Spinal cord (tissue), 10 donors: ENCODE results near the gene UCK2. TPM values are rescaled to one million over a fixed set of nuclear protein-coding genes. Genes with fewer than 3 reads are reported as not detected.

ENCODE experiments used
- DNase-seq, 6 donors: peaks; one replicate each; pipeline versions ENCODE4 v3.0.0 to v3.0.0-alpha.2; 2013 to 2015; ENCODE audit warnings: low spot score in 6 of 6, low read depth in 4 of 6
- H3K27ac ChIP-seq: one replicate; pipeline ENCODE4 v1.5.1; 2013; ENCODE audit warnings: low read depth, low read length, control low read depth
- H3K27me3 ChIP-seq: one replicate; pipeline ENCODE4 v1.6.1; 2013; ENCODE audit warnings: low read length; ENCODE audit not compliant: control insufficient read depth, insufficient read depth
- H3K36me3 ChIP-seq: one replicate; pipeline ENCODE4 v1.6.1; 2013; ENCODE audit warnings: low read length; ENCODE audit not compliant: control insufficient read depth, insufficient read depth
- H3K4me1 ChIP-seq: one replicate; pipeline ENCODE4 v1.6.1; 2013; ENCODE audit warnings: low read length; ENCODE audit not compliant: control insufficient read depth, insufficient read depth
- H3K4me3 ChIP-seq: one replicate; pipeline ENCODE4 v1.5.1; 2013; ENCODE audit warnings: low read depth, low read length, control low read depth
- H3K9me3 ChIP-seq: one replicate; pipeline ENCODE4 v1.6.1; 2013; ENCODE audit warnings: low read length; ENCODE audit not compliant: control insufficient read depth, insufficient read depth
- WGBS: methylation state at CpG from one replicate; pipeline ENCODE4 v1.1.5; 2013; ENCODE audit warnings: missing lambda C conversion rate; ENCODE audit not compliant: insufficient coverage; 5-methylcytosine and 5-hydroxymethylcytosine counted together
- polyA plus RNA-seq, 2 donors: library from polyadenylated mRNA; unstranded; fragments of 120-200 nt; gene quantifications; one replicate each; pipeline ENCODE4 v1.2.1, GENCODE V29; 2013; ENCODE audit not compliant: insufficient read length in 2 of 2
- total RNA-seq, 2 donors: library from RNA; depleted of rRNA in 1 of 2; stranded (reverse); fragments of 120-200 nt in 1 of 2; fragments of >200 nt in 1 of 2; gene quantifications; one replicate each; pipeline versions ENCODE4 v1.2.3 to v1.2.4, GENCODE V29; 2013 to 2014
- donor health status: healthy.

UCK2 gene
- total and polyA plus RNA-seq, 4 donors = 25.3 to 39.5 (median 27.3) TPM

DNA sequence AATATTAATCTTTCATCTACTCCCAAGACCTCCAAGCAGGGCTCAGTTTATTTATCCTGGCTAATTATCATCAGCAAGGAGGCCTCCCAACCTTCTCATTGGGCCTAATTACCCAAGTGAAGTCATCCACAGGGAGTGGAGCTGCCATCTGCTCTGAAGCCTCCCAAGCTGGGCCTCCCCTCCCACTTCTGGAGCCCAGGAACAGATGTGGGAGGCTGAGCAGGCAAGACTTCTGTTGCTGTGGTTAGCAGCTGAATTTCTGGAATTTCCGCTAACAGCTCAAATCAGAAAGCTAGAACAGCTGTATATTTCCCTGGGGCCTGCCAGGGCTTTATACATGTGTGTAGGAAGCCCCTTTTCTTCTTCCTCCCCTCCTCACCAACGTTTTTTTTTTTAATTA lies 127.5 kb downstream of the UCK2 start:
- peak in 1 of 6 donors; percentile 55 for DNase-seq
- no peaks in the 10 kb centered on the region for H3K36me3 ChIP-seq
- no peak overlapping the region for H3K4me3 ChIP-seq
- no peaks in the 10 kb centered on the region for H3K27me3 ChIP-seq
- H3K4me1 ChIP-seq = no peaks in the 10 kb centered on the region
- H3K27ac ChIP-seq = no peak overlapping the region
- H3K9me3 ChIP-seq = no peaks in the 10 kb centered on the region
- WGBS = no CpG with 5 or more reads among the region's 2 CpGs

GRCh38 chr1:165958306-165958705 lies 130.9 kb downstream of the UCK2 start:
- DNase-seq = no peak
- Histone ChIP-seq H3K4me1 (no peaks in the 10 kb centered on the region), H3K4me3 (no peak overlapping the region), H3K36me3 (no peaks in the 10 kb centered on the region), H3K27me3 (no peaks in the 10 kb centered on the region), H3K27ac (no peak overlapping the region), H3K9me3 (no peaks in the 10 kb centered on the region)

- Histone ChIP-seq H3K4me1 (no peaks in the 10 kb centered on the region), H3K4me3 (no peak overlapping the region), H3K9me3 (no peaks in the 10 kb centered on the region), H3K36me3 (no peaks in the 10 kb centered on the region), H3K27ac (no peak overlapping the region), H3K27me3 (no peaks in the 10 kb centered on the region)
- no CpG with 5 or more reads among the region's 2 CpGs for WGBS
- no peak for DNase-seq
Observed at GRCh38 chr1:165960136-165960535, 132.7 kb downstream of the UCK2 start.

DNA sequence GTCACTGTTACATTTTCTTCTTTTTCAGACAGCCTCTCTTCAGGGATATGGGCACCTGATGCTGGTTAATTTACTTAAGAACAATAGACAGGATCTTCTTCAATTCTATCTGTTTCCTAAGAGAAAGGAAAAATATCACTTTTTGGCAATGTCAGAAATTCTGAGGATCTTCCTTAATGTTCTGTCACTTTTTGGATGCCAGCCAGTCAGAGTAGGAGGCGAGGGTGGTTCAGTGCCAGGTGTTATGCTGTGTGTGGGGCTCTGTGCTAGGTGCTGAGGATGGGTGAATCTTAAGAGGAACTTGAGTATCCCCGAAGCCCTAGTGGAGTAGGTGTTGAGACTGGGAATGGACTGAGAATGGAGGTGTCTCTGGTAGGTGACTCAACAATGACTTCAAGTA lies 133.5 kb downstream of the UCK2 start:
- Histone ChIP-seq H3K27me3 (no peaks in the 10 kb centered on the region), H3K27ac (no peak overlapping the region), H3K4me3 (no peak overlapping the region), H3K4me1 (no peaks in the 10 kb centered on the region), H3K36me3 (no peaks in the 10 kb centered on the region), H3K9me3 (no peaks in the 10 kb centered on the region)
- DNase-seq = no peak
- WGBS = 94% methylated on average over 2 of the region's 2 CpGs

Other genes with a start within 250 kb of the UCK2 start
- 100 to 1,000 TPM; 172 to 214 TPM for gene MGST3, start 196.4 kb upstream of the UCK2 start, total RNA-seq
- gene MGST3, start 196.4 kb upstream of the UCK2 start, polyA plus RNA-seq = 100 to 1,000 TPM; 271 to 282 TPM
- 100 to 1,000 TPM in 1 of 2 donors, 10 to 100 TPM in 1; 90.4 to 123 TPM for gene ALDH9A1, start 129.1 kb upstream of the UCK2 start, total RNA-seq
- 10 to 100 TPM; 88.5 to 90.0 TPM for gene ALDH9A1, start 129.1 kb upstream of the UCK2 start, polyA plus RNA-seq
- gene TMCO1, start 58.7 kb upstream of the UCK2 start, total RNA-seq = 100 to 1,000 TPM in 1 of 2 donors, 10 to 100 TPM in 1; 81.4 to 147 TPM
- gene TMCO1, start 58.7 kb upstream of the UCK2 start, polyA plus RNA-seq = 100 to 1,000 TPM; 117 to 119 TPM